ENCODE data around the gene FAM9A. TPM values are rescaled to one million over a fixed set of nuclear protein-coding genes. Genes with fewer than 3 reads are reported as not detected.
A peak's percentile ranks its signal among the peaks of the same experiment; 100 is the strongest.

The FAM9A gene
- total RNA-seq, 4 donors from 2014 or later, result not detected

- Histone ChIP-seq H3K9me3 (no peaks in the 10 kb centered on the region), H3K4me1 (no peaks in the 10 kb centered on the region), H3K27me3 (no peaks in the 10 kb centered on the region), H3K4me3 (no peak overlapping the region), H3K27ac (no peak overlapping the region), H3K36me3 (no peaks in the 10 kb centered on the region)
- DNase-seq (ENCODE audit: low spot score in 2 of 2), result no peak
- TF ChIP-seq POLR2A (IDR thresholded peaks at IDR 0.05), result no peak
- TF ChIP-seq, protein P1, sequence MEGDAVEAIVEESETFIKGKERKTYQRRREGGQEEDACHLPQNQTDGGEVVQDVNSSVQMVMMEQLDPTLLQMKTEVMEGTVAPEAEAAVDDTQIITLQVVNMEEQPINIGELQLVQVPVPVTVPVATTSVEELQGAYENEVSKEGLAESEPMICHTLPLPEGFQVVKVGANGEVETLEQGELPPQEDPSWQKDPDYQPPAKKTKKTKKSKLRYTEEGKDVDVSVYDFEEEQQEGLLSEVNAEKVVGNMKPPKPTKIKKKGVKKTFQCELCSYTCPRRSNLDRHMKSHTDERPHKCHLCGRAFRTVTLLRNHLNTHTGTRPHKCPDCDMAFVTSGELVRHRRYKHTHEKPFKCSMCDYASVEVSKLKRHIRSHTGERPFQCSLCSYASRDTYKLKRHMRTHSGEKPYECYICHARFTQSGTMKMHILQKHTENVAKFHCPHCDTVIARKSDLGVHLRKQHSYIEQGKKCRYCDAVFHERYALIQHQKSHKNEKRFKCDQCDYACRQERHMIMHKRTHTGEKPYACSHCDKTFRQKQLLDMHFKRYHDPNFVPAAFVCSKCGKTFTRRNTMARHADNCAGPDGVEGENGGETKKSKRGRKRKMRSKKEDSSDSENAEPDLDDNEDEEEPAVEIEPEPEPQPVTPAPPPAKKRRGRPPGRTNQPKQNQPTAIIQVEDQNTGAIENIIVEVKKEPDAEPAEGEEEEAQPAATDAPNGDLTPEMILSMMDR (IDR thresholded peaks at IDR 0.05), result no peak
- TF ChIP-seq EP300 (IDR thresholded peaks at IDR 0.05), result no peak
- WGBS, 2 donors, result 83 to 99% methylated on average over 5 to 6 of the region's 6 CpGs
Observed at GRCh38 chrX:8822002-8822401, 20.8 kb upstream of the FAM9A start.

DNA sequence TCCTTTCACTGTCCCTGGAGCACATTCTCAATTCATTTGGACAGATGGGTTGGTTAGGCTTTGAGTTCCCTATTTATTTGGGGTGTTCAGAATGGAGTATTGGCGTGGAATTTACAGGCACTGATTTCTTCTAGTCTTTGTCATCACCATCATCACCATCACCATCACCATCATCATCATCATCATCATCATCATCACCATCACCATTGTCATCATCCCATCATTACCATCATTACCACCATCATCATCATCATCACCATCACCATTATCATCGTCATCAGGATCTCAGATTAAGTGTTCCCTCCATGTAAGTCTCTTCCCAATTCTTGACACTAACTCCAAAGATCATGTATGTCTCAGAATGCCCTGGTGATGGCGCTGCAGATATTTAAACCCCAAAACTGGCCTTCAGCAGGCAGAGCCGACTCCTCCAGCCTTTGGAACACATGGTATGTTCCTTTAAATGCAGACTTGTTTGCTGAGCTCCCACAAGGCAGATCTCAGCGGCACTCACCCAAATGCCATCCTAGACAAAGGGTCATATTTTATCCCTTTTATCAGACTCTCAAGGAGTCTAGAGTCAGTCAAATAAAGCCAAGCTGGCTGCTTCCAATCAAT, 19.8 kb upstream of the FAM9A start:
- Histone ChIP-seq H3K36me3 (no peaks in the 10 kb centered on the region), H3K4me1 (no peaks in the 10 kb centered on the region), H3K9me3 (no peaks in the 10 kb centered on the region), H3K4me3 (no peak overlapping the region), H3K27me3 (no peaks in the 10 kb centered on the region), H3K27ac (no peak overlapping the region)
- 39 to 59% methylated on average over 5 of the region's 5 CpGs for WGBS, 2 donors
- DNase-seq (ENCODE audit: low spot score in 2 of 2), result no peak
- TF ChIP-seq, protein P1 (IDR thresholded peaks at IDR 0.05), result no peak
- TF ChIP-seq POLR2A (IDR thresholded peaks at IDR 0.05) (no peak), EP300 (IDR thresholded peaks at IDR 0.05) (no peak)

DNA sequence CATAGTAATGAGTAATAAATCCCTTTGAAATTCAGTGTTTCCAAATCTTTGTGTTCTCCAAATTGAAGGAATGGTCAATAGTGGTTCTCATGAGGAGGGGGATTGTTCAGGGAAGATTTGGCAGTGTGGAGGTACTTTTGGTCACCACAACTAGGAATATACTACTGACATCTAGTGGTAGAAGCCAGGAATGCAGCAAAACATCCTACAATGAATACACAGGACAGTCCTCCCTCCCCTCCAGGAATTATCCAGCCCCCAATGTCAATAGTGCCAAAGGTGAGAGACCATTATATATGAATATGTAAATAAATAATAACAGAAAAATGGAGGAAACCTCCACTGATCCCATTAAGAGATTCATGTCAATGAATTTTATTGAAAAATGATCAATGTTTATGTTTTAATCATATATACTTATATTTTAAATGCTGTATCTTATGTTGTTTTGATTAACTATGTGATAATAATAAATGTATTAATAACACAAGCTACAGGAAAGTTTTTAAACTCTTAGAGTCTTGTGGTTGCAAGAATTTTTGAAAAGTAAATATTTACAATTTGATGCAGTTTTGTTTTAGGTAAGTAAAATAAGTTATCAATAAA, 14.4 kb upstream of the FAM9A start:
- no peak overlapping the region for H3K4me3 ChIP-seq
- TF ChIP-seq, protein P1 (IDR thresholded peaks at IDR 0.05), result peak; percentile 38 to 77 (median 54)
- TF ChIP-seq EP300 (IDR thresholded peaks at IDR 0.05), result no peak
- H3K27me3 ChIP-seq, result no peaks in the 10 kb centered on the region
- no peaks in the 10 kb centered on the region for H3K9me3 ChIP-seq
- H3K27ac ChIP-seq, result no peak overlapping the region
- no peaks in the 10 kb centered on the region for H3K36me3 ChIP-seq
- H3K4me1 ChIP-seq, result no peaks in the 10 kb centered on the region
- peak in 1 of 2 donors; percentile 67 for DNase-seq (ENCODE audit: low spot score in 2 of 2)

GRCh38 chrX:8813036-8813435, 11.9 kb upstream of the FAM9A start:
- Histone ChIP-seq H3K4me3 (no peak overlapping the region), H3K9me3 (no peaks in the 10 kb centered on the region), H3K27me3 (no peaks in the 10 kb centered on the region), H3K27ac (no peak overlapping the region), H3K4me1 (no peaks in the 10 kb centered on the region), H3K36me3 (no peaks in the 10 kb centered on the region)
- TF ChIP-seq POLR2A (IDR thresholded peaks at IDR 0.05), result no peak
- TF ChIP-seq EP300 (IDR thresholded peaks at IDR 0.05), result no peak
- no peak for DNase-seq (ENCODE audit: low spot score in 2 of 2)
- WGBS, 2 donors, result 64 to 95% methylated on average over 2 of the region's 2 CpGs

GRCh38 chrX:8811611-8812010, 10.4 kb upstream of the FAM9A start:
- Histone ChIP-seq H3K4me3 (no peak overlapping the region), H3K27me3 (no peaks in the 10 kb centered on the region), H3K4me1 (no peaks in the 10 kb centered on the region), H3K9me3 (no peaks in the 10 kb centered on the region), H3K27ac (no peak overlapping the region), H3K36me3 (no peaks in the 10 kb centered on the region)
- 70 to 87% methylated on average over 3 of the region's 3 CpGs for WGBS, 2 donors
- DNase-seq (ENCODE audit: low spot score in 2 of 2), result no peak
- TF ChIP-seq POLR2A (IDR thresholded peaks at IDR 0.05) (no peak), EP300 (IDR thresholded peaks at IDR 0.05) (no peak)
- TF ChIP-seq, protein P1 (IDR thresholded peaks at IDR 0.05), result no peak
